Kidney epithelial cell (primary cell): ENCODE results near the gene LCOR. TPM values are rescaled to one million over a fixed set of nuclear protein-coding genes. Genes with fewer than 3 reads are reported as not detected.

Experiments
- DNase-seq: peaks from one replicate; pipeline ENCODE4 v3.0.0-alpha.2; 2010; ENCODE audit warnings: low read depth
- H3K27me3 ChIP-seq: 2 replicates; pipeline ENCODE4 v1.6.0; 2011; ENCODE audit warnings: low read length; ENCODE audit not compliant: control insufficient read depth, insufficient read depth
- H3K36me3 ChIP-seq: 2 replicates; pipeline ENCODE4 v1.5.1; 2011; ENCODE audit warnings: low read length; ENCODE audit not compliant: control insufficient read depth, insufficient read depth
- H3K4me3 ChIP-seq: 2 replicates; pipeline ENCODE4 v1.5.1; 2011; ENCODE audit warnings: low read depth, mild to moderate bottlenecking, control low read depth, low read length
- total RNA-seq: library from RNA; depleted of rRNA; stranded (reverse); fragments of >200 nt; gene quantifications from 2 replicates; pipeline ENCODE4 v1.2.3, GENCODE V29; 2015
- TF ChIP-seq, protein P1 (sequence below): IDR thresholded peaks from 2 replicates; pipeline ENCODE4 v1.5.1; 2011; ENCODE audit warnings: mild to moderate bottlenecking, moderate library complexity, low read length, control low read depth, inconsistent platforms; ENCODE audit not compliant: insufficient read depth, poor library complexity, severe bottlenecking

Gene LCOR
- total RNA-seq, 1 donor from 2014 or later = 29.8 TPM

DNA sequence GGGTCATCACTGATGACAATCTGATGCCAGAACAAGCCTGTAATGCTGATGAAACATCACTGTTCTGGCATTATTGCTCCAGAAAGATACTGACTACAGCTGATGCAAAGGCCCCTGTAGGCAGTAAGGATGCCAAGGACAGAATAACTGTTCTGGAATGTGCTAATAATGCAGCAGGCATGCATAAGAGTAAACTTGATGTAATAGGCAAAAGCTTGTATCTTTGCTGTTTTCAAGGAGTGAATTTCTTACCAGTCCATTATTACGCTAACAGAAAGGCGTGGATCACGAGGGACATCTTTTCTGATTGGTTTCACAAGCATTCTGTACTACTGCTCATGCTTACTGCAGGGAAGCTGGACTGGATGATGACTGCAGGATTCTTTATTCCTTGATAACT lies 18.7 kb downstream of the LCOR start:
- TF ChIP-seq, protein P1, sequence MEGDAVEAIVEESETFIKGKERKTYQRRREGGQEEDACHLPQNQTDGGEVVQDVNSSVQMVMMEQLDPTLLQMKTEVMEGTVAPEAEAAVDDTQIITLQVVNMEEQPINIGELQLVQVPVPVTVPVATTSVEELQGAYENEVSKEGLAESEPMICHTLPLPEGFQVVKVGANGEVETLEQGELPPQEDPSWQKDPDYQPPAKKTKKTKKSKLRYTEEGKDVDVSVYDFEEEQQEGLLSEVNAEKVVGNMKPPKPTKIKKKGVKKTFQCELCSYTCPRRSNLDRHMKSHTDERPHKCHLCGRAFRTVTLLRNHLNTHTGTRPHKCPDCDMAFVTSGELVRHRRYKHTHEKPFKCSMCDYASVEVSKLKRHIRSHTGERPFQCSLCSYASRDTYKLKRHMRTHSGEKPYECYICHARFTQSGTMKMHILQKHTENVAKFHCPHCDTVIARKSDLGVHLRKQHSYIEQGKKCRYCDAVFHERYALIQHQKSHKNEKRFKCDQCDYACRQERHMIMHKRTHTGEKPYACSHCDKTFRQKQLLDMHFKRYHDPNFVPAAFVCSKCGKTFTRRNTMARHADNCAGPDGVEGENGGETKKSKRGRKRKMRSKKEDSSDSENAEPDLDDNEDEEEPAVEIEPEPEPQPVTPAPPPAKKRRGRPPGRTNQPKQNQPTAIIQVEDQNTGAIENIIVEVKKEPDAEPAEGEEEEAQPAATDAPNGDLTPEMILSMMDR = no peak
- H3K27me3 ChIP-seq = no peaks in the 10 kb centered on the region
- DNase-seq = no peak
- no peaks in the 10 kb centered on the region for H3K36me3 ChIP-seq
- no peak overlapping the region for H3K4me3 ChIP-seq

DNA sequence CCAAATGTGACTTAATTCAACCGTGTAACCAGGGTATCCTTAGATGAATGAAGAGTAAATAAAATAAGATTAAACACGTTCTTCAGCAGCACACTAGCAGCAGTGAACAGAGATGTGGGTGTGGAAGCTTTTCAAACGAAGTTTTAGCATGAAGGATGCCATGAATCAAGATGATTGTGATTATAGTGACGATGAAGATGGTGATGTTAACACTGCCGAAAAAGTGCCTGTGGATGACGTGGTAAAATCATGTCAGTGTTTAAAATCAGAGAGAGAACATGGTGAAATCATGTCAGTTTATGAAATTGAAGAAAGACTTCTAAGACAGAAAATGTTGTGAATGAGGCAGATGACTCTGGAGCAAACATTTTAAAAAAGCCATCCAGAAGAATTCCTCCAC lies 19.2 kb downstream of the LCOR start:
- no peaks in the 10 kb centered on the region for H3K36me3 ChIP-seq
- DNase-seq = no peak
- H3K27me3 ChIP-seq = no peaks in the 10 kb centered on the region
- no peak overlapping the region for H3K4me3 ChIP-seq
- TF ChIP-seq, protein P1 = no peak

DNA sequence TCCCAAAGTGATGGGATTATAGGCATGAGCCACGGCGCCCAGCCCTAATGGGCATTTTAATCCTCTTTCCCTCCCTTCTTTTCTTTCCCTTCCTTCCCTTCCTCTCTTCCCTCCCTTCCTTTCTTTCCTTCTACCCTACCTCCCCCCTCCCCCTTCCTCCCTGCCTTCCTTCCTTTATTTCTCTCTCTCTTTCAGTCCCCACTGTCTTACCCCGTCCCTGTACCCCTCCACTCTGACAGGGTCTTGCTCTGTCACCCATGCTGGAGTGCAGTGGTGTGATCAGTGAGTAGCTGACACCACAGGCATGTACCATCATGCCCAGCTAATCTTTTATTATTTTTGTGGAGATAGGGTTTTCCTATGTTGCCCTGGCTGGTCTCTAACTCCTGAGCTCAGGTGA lies 24.2 kb downstream of the LCOR start:
- no peaks in the 10 kb centered on the region for H3K36me3 ChIP-seq
- no peak overlapping the region for H3K4me3 ChIP-seq
- TF ChIP-seq, protein P1 = no peak
- no peaks in the 10 kb centered on the region for H3K27me3 ChIP-seq
- DNase-seq = no peak

DNA sequence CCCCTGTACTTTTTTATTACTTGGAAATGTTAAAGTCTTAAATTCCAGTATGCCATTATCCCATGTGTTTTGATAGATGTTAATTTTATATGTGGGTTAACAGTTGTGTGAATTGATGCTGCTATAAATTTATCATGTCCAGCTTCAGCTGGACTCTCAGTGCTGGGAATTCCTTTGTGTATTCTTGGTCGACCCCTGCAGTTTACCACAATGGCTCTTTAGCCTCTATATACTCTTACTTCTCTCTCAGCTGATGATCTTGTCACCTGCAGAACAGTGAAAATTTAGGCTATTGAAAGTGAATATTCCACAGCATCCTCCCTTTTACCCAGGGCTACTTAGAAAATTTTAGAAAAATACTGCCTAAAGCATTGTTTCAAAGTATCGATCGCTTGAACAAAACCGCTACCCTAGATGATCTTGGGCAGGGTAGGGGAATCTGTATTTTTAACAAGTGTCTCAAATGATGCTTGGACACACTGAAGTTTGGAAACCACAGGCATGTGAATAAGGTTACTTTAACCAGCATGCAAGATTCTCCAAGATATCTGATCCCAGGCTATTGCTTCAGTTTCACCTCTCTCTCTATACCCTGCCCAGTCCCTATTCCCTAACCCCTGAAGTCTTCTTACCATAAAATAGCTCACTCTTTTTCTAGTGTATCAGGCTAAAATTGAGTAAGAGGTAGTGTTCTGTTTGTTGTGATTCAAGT lies 25.4 kb downstream of the LCOR start:
- DNase-seq = no peak
- Histone ChIP-seq H3K27me3 (no peaks in the 10 kb centered on the region), H3K36me3 (no peaks in the 10 kb centered on the region), H3K4me3 (no peak overlapping the region)
- TF ChIP-seq, protein P1 = no peak

DNA sequence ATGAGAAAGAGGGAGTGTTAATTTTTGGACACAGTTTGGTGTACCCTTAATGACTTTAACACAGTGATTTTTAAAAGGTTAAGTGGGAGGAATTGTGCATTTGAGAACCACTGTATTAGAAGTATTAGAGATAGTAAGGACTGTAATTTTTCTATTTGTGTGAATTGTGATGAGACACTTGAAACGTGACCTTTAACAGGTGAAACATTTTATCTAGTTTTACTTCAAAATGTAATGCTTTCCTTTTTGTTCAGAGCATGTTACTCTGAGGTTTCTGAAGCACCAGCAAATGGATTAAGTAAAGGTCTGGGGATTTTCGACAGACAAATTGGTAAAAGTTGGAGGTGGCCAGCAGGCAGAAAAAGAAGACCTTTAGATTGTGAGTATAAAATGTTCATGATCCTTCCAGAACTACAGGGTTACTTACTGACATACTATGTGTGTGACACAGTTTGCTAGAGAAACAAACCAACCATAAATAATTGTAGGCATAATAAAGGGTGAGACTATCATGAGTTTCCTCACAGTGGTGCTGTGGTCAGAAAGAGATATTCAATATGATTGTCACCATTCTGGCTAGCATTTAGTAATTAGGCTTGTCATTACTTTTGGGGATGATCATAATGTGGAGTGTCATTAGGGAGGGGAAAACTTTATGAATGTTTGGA lies 26.1 kb downstream of the LCOR start:
- TF ChIP-seq, protein P1 = no peak
- Histone ChIP-seq H3K36me3 (no peaks in the 10 kb centered on the region), H3K27me3 (no peaks in the 10 kb centered on the region), H3K4me3 (no peak overlapping the region)
- no peak for DNase-seq

DNA sequence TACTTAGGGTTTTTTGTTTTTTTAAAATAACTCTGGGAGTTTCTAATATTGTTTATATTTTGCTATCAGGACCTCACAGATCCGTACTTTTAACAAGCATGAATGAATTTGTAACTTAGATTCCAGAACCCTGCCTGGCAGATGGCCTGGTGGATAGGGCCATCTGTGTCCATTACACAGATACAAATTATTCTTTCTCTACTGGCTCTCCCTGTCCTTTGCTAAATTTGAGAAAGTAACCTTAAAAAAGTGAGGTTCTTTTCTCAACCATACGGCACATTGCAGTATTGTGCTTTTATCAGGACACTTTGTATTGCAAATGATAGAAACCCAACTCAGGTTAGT lies 26.6 kb downstream of the LCOR start:
- Histone ChIP-seq H3K4me3 (no peak overlapping the region), H3K27me3 (no peaks in the 10 kb centered on the region), H3K36me3 (no peaks in the 10 kb centered on the region)
- no peak for DNase-seq
- TF ChIP-seq, protein P1 = no peak
